Measurements from ENCODE around the gene GPATCH4.
A peak's percentile ranks its signal among the peaks of the same experiment; 100 is the strongest.

The GPATCH4 gene

DNA sequence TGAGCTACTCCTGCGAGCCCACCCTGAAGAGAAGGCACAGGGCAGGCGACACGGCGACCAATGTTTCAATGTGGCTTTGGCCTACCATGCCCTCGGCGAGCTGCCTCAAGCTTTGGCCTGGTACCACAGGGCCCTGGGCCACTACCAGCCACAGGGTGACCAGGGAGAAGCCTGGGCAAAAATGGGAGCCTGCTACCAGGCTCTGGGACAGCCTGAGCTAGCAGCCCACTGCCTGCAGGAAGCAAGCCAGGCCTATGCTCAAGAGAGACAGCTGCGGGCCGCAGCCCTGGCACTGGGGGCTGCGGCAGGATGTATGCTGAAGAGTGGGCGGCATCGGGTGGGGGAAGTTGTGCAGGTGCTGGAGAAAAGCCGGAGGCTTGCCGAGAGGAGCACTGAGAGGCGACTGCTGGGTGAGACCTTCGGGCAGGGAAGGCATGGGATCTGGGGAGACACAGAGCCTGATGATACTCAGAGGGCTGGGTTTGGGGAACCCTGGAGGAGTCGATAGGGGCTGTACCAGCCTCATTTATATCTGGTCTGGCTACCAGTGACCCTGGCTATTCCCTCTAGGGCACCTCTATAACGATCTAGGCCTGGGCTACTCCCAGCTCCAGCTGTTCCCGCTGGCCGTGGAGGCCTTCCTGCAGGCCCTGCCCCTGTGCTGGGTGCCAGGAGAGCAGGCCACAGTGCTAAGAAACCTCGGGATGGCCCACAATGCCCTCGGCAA, 19.5 kb downstream of the GPATCH4 start:
- TF ChIP-seq, protein P1, sequence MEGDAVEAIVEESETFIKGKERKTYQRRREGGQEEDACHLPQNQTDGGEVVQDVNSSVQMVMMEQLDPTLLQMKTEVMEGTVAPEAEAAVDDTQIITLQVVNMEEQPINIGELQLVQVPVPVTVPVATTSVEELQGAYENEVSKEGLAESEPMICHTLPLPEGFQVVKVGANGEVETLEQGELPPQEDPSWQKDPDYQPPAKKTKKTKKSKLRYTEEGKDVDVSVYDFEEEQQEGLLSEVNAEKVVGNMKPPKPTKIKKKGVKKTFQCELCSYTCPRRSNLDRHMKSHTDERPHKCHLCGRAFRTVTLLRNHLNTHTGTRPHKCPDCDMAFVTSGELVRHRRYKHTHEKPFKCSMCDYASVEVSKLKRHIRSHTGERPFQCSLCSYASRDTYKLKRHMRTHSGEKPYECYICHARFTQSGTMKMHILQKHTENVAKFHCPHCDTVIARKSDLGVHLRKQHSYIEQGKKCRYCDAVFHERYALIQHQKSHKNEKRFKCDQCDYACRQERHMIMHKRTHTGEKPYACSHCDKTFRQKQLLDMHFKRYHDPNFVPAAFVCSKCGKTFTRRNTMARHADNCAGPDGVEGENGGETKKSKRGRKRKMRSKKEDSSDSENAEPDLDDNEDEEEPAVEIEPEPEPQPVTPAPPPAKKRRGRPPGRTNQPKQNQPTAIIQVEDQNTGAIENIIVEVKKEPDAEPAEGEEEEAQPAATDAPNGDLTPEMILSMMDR (IDR thresholded peaks at IDR 0.05; ENCODE audit: low read depth, low read length), result no peak
- Histone ChIP-seq H3K4me3 (ENCODE audit: low read depth, low read length) (no peak overlapping the region), H3K9me3 (ENCODE audit: severe bottlenecking) (no peaks in the 10 kb centered on the region), H3K27me3 (ENCODE audit: insufficient read depth, low read depth, severe bottlenecking) (no peaks in the 10 kb centered on the region), H3K36me3 (no peaks in the 10 kb centered on the region), H3K27ac (no peak overlapping the region)
- no peak for DNase-seq

DNA sequence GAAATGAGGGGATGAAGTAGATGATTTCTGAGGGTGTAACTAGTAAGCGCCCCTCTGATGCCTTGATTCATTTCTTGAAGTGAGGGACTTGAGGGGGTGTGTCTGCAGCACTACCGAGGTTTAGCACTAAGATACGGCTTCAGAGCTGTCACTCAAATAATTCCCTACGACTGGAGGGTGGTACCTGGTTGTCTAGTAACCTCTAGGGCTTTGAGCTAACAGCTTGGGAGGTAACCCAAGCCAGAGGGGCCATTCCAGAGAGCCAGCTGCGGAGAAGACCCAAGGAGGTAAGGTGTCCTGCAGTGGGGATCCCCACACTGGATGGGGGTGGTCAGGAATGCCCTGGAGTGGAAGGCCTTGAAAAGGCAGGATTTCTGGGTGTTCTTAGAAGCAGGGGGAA, 21.8 kb downstream of the GPATCH4 start, which contains the start of gene TTC24:
TSS of gene TTC24 (plus strand) at position 252 of the 400 bp plus-strand sequence. CDS start 1,642 bp downstream, outside the sequence.
- Histone ChIP-seq H3K27me3 (ENCODE audit: insufficient read depth, low read depth, severe bottlenecking) (no peaks in the 10 kb centered on the region), H3K4me3 (ENCODE audit: low read depth, low read length) (no peak within 1 kb of the TSS), H3K36me3 (no peaks in the 10 kb centered on the region), H3K9me3 (ENCODE audit: severe bottlenecking) (no peaks in the 10 kb centered on the region), H3K27ac (peak within 1 kb of the TSS; percentile 46)
- TF ChIP-seq, protein P1 (IDR thresholded peaks at IDR 0.05; ENCODE audit: low read depth, low read length), result no peak
- DNase-seq, result peak; percentile 80

DNA sequence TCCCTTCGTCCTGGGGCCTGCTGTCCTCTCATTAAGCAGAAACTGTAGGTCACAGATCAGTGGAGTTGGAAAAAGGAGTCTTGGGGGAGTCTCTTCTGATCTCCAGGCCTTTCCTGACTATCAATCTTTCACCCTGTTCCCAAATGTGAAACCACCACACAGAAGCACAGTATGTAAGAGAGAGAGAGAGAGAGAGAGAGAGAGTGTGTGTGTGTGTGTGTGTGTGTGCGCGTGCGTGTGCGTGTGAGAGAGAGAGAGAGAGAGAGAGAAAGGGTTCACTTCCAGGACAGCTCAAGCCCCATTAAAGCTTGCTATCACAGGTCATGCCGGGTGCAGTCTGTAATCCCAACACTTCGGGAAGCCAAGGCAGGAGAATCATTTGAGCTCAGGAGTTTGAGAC, 23.2 kb downstream of the GPATCH4 start:
- no peak overlapping the region for H3K4me3 ChIP-seq (ENCODE audit: low read depth, low read length)
- no peaks in the 10 kb centered on the region for H3K9me3 ChIP-seq (ENCODE audit: severe bottlenecking)
- peak; percentile 78 for DNase-seq
- peak overlapping the region; percentile 65 for H3K27ac ChIP-seq
- H3K27me3 ChIP-seq (ENCODE audit: insufficient read depth, low read depth, severe bottlenecking), result no peaks in the 10 kb centered on the region
- TF ChIP-seq, protein P1 (IDR thresholded peaks at IDR 0.05; ENCODE audit: low read depth, low read length), result no peak
- H3K36me3 ChIP-seq, result no peaks in the 10 kb centered on the region

DNA sequence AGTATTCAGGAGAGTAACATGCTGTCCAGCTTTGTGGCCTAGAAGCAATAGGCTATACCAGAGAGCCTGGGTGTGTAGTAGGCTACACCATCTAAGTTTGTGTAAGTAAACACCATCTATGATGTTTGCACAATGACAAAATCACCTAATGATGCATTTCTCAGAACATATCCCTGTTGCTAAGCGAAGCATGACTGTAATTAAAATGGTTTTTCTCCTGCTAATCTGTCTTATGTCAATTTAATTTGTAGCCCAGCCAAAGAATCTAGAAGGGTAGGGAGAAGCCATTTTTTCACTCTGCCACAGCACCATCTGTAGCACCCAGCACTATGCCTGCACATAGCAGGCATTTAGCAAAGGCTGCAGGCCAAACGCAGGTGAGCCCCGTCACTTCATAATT, 23.7 kb downstream of the GPATCH4 start:
- DNase-seq, result no peak

DNA sequence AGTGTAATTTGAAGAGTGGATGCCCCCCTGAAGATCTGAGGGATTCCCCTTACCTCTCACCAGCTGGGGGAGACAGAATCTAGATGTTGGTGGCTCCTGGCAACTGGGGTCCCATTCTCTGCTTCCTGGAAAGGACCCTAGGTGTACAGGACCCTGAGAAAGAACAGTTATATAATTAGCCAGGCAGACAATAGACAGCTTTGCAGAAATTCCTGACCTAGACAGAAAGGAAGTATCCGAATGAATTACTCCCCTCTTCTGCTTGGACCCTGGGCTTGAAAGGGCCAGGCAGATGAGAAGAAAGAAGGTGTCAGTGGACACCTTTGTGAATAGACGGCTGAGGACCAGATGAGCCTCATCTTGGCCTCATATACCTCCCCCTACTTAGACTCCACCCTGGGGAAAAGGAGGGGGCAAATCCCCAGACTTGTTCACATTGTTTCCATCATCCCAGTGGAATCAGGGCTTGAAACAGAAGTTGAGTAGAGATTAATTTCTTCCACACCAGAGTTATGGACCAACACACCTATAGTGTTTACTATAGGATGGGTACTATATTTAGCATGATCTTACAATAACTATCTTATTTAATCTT, 27.1 kb downstream of the GPATCH4 start:
- H3K9me3 ChIP-seq (ENCODE audit: severe bottlenecking), result no peaks in the 10 kb centered on the region
- H3K4me3 ChIP-seq (ENCODE audit: low read depth, low read length), result no peak overlapping the region
- H3K27me3 ChIP-seq (ENCODE audit: insufficient read depth, low read depth, severe bottlenecking), result no peaks in the 10 kb centered on the region
- TF ChIP-seq, protein P1 (IDR thresholded peaks at IDR 0.05; ENCODE audit: low read depth, low read length), result peak; percentile 16; the same call in 1 of the 2 replicates
- peak; percentile 50 for DNase-seq
- peaks cover 8% of the 10 kb centered on the region for H3K36me3 ChIP-seq
- no peak overlapping the region for H3K27ac ChIP-seq

More for the DNA sequence above, 23.7 kb downstream of the GPATCH4 start:
- H3K27me3 ChIP-seq (ENCODE audit: insufficient read depth, low read depth, severe bottlenecking), result no peaks in the 10 kb centered on the region
- H3K36me3 ChIP-seq, result no peaks in the 10 kb centered on the region
- TF ChIP-seq, protein P1 (IDR thresholded peaks at IDR 0.05; ENCODE audit: low read depth, low read length), result no peak
- H3K9me3 ChIP-seq (ENCODE audit: severe bottlenecking), result no peaks in the 10 kb centered on the region
- peak overlapping the region; percentile 65 for H3K27ac ChIP-seq
- H3K4me3 ChIP-seq (ENCODE audit: low read depth, low read length), result no peak overlapping the region

All from WERI-Rb-1 (cell line).